PFSK-1 (cell line): ENCODE results near the gene TMEM150B.

ENCODE experiments used
- FOXP2 ChIP-seq: optimal IDR thresholded peaks from 2 replicates; pipeline ENCODE3; 2011; ENCODE audit warnings: borderline replicate concordance, control low read depth, inconsistent platforms; ENCODE audit not compliant: insufficient read depth; ENCODE audit errors: extremely low read length, extremely low read depth
- POLR2AphosphoS5 ChIP-seq: IDR thresholded peaks from 2 replicates; pipeline ENCODE4 v1.6.1; 2012; ENCODE audit warnings: low read depth, mild to moderate bottlenecking, control low read depth, low read length, moderate library complexity
- SIN3A ChIP-seq: IDR thresholded peaks from 2 replicates; pipeline ENCODE4 v1.6.1; 2012; ENCODE audit warnings: mild to moderate bottlenecking, low read length, moderate library complexity, borderline replicate concordance; ENCODE audit not compliant: insufficient read depth
- TAF1 ChIP-seq: IDR thresholded peaks from 2 replicates; pipeline ENCODE4 v1.6.1; 2012; ENCODE audit warnings: low read length, control low read depth, borderline replicate concordance; ENCODE audit not compliant: insufficient read depth
- TF ChIP-seq, protein P1 (sequence below), 2 experiments: IDR thresholded peaks; 2 replicates each; pipeline versions ENCODE4 v1.6.1 to v1.8.0; 2011 to 2012; ENCODE audit warnings: low read depth in 2 of 2, low read length in 2 of 2, control low read depth in 1 of 2, inconsistent platforms in 1 of 2, mild to moderate bottlenecking in 1 of 2, moderate library complexity in 1 of 2; ENCODE audit not compliant: insufficient read depth in 1 of 2

The TMEM150B gene

GRCh38 chr19:55312621-55313512 is 12.3 kb downstream of the TMEM150B start:
- TF ChIP-seq FOXP2 (no peak), TAF1 (no peak), SIN3A (no peak), POLR2AphosphoS5 (no peak)
- TF ChIP-seq, protein P1, sequence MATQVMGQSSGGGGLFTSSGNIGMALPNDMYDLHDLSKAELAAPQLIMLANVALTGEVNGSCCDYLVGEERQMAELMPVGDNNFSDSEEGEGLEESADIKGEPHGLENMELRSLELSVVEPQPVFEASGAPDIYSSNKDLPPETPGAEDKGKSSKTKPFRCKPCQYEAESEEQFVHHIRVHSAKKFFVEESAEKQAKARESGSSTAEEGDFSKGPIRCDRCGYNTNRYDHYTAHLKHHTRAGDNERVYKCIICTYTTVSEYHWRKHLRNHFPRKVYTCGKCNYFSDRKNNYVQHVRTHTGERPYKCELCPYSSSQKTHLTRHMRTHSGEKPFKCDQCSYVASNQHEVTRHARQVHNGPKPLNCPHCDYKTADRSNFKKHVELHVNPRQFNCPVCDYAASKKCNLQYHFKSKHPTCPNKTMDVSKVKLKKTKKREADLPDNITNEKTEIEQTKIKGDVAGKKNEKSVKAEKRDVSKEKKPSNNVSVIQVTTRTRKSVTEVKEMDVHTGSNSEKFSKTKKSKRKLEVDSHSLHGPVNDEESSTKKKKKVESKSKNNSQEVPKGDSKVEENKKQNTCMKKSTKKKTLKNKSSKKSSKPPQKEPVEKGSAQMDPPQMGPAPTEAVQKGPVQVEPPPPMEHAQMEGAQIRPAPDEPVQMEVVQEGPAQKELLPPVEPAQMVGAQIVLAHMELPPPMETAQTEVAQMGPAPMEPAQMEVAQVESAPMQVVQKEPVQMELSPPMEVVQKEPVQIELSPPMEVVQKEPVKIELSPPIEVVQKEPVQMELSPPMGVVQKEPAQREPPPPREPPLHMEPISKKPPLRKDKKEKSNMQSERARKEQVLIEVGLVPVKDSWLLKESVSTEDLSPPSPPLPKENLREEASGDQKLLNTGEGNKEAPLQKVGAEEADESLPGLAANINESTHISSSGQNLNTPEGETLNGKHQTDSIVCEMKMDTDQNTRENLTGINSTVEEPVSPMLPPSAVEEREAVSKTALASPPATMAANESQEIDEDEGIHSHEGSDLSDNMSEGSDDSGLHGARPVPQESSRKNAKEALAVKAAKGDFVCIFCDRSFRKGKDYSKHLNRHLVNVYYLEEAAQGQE (IDR thresholded peaks at IDR 0.05; ENCODE audit: insufficient read depth in 1 of 2, low read depth in 2 of 2, low read length in 2 of 2), result no peak

GRCh38 chr19:55311797-55312196 is 13.3 kb downstream of the TMEM150B start:
- TF ChIP-seq TAF1 (no peak), FOXP2 (no peak), SIN3A (no peak), POLR2AphosphoS5 (no peak)
- TF ChIP-seq, protein P1 (IDR thresholded peaks at IDR 0.05; ENCODE audit: insufficient read depth in 1 of 2, low read depth in 2 of 2, low read length in 2 of 2), result no peak

GRCh38 chr19:55311397-55311796 is 13.7 kb downstream of the TMEM150B start:
- TF ChIP-seq, protein P1 (IDR thresholded peaks at IDR 0.05; ENCODE audit: insufficient read depth in 1 of 2, low read depth in 2 of 2, low read length in 2 of 2), result no peak
- no peak for TF ChIP-seq TAF1
- TF ChIP-seq SIN3A, result no peak
- no peak for TF ChIP-seq POLR2AphosphoS5

GRCh38 chr19:55310498-55310897 is 14.6 kb downstream of the TMEM150B start:
- TF ChIP-seq TAF1, result no peak
- TF ChIP-seq FOXP2, result no peak
- TF ChIP-seq, protein P1 (IDR thresholded peaks at IDR 0.05; ENCODE audit: insufficient read depth in 1 of 2, low read depth in 2 of 2, low read length in 2 of 2), result no peak
- TF ChIP-seq POLR2AphosphoS5, result no peak
- no peak for TF ChIP-seq SIN3A
